Measurements from ENCODE around the gene TNK2. TPM values are rescaled to one million over a fixed set of nuclear protein-coding genes. Genes with fewer than 3 reads are reported as not detected.

The TNK2 gene
- total RNA-seq, 1 donor from 2014 or later: 111 TPM

- intact Hi-C loops (cut with micrococcal nuclease): loop anchor here (2.0 kb wide), 1 partner anchor 458 kb away; the partner anchor contains the start of gene ACAP2
Measured at GRCh38 chr3:195900436-195901355, 7.7 kb downstream of the TNK2 start.

GRCh38 chr3:195899701-195900435 is 8.5 kb downstream of the TNK2 start:
- intact Hi-C loops (cut with micrococcal nuclease): loop anchor here (2.0 kb wide), 1 partner anchor 457 kb away; the partner anchor contains the start of gene ACAP2

- intact Hi-C loops (cut with micrococcal nuclease): no loop called here
Measured at GRCh38 chr3:195897853-195898415, 10.4 kb downstream of the TNK2 start.

GRCh38 chr3:195897081-195897852 is 11.1 kb downstream of the TNK2 start:
- intact Hi-C loops (cut with micrococcal nuclease): no loop called here

- intact Hi-C loops (cut with micrococcal nuclease): loop anchor here (1.0 kb wide), 1 partner anchor 148 kb away; no protein-coding TSS in a partner anchor
Measured at GRCh38 chr3:195896361-195897080, 11.8 kb downstream of the TNK2 start.

GRCh38 chr3:195895861-195896360 is 12.4 kb downstream of the TNK2 start:
- intact Hi-C loops (cut with micrococcal nuclease): loop anchor here (1.0 kb wide), 4 partner anchors 11 to 148 kb away; no protein-coding TSS in a partner anchor

GRCh38 chr3:195895078-195895860 is 13.1 kb downstream of the TNK2 start:
- intact Hi-C loops (cut with micrococcal nuclease): loop anchor here (1.0 kb wide), 3 partner anchors 12 to 32 kb away; no protein-coding TSS in a partner anchor

- intact Hi-C loops (cut with micrococcal nuclease): loop anchor here (1.0 kb wide), 2 partner anchors 35 to 43 kb away; no protein-coding TSS in a partner anchor
Measured at GRCh38 chr3:195893916-195894465, 14.4 kb downstream of the TNK2 start.

GRCh38 chr3:195893516-195893915 is 14.8 kb downstream of the TNK2 start:
- intact Hi-C loops (cut with micrococcal nuclease): no loop called here

- intact Hi-C loops (cut with micrococcal nuclease): no loop called here
Measured at GRCh38 chr3:195893044-195893395, 15.3 kb downstream of the TNK2 start.

GRCh38 chr3:195892105-195893043 is 16.0 kb downstream of the TNK2 start:
- intact Hi-C loops (cut with micrococcal nuclease): no loop called here

GRCh38 chr3:195891431-195892104 is 16.8 kb downstream of the TNK2 start:
- intact Hi-C loops (cut with micrococcal nuclease): no loop called here

- intact Hi-C loops (cut with micrococcal nuclease): no loop called here
Measured at GRCh38 chr3:195889870-195890295, 18.5 kb downstream of the TNK2 start.

GRCh38 chr3:195888981-195889869 is 19.1 kb downstream of the TNK2 start:
- intact Hi-C loops (cut with micrococcal nuclease): no loop called here

- intact Hi-C loops (cut with micrococcal nuclease): no loop called here
Measured at GRCh38 chr3:195888311-195888761, 20.0 kb downstream of the TNK2 start.

GRCh38 chr3:195887670-195888069 is 20.7 kb downstream of the TNK2 start:
- intact Hi-C loops (cut with micrococcal nuclease): no loop called here
